DMS 273 (cell line): ENCODE data around the gene GET4.
A peak's percentile ranks its signal among the peaks of the same experiment; 100 is the strongest.
"Not testable (repeated sequence)": the region's sequence is repeated elsewhere in the genome, so short reads cannot be mapped to it uniquely, and the experiment has no call there.

Experiments
- DNase-seq: peaks from one replicate; lab custom pipeline; 2025; ENCODE audit not compliant: unreplicated experiment; lab: John Stamatoyannopoulos, UW

GET4 gene

DNA sequence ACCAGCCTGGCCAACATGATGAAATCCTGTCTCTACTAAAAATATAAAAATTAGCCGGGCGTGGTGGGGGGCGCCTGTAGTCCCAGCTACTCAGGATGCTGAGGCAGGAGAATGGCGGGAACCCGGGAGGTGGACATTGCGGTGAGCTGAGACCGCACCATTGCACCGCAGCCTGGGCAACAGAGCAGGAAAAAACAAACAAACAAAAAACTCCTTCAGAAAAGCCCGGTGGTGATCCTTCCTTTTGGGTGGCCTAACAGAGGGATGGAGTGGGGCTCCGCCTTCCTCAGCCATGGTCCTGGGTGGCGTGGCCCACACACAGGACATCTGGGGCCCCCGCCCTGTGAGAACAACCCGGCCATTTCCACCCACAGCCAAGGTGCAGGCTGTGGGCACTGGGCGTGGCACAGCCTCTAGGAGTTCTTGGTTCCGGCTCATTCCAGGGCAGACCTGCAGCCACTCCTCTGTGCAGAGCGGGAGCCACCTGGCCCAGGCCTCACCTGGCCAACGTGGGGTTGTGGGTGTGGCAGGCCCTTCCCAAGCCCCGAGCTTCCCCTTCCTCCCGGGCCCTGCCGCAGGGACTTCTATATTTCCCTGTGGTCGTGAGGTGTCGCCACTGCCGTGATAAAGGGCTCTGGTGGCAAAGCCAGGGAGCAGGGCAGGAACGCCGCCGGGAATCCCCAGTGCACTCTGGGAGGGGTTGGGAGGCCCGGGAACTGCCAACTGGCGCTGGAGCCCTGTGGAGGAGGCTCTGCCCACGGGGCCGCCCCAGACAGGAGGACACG is 37.6 kb downstream of the GET4 start:
- DNase-seq = peak; percentile 62

- DNase-seq = no peak
Observed at GRCh38 chr7:914521-915194, 38.3 kb downstream of the GET4 start.

- peak; percentile 55 for DNase-seq
Observed at GRCh38 chr7:915291-916218, 39.2 kb downstream of the GET4 start.

DNA sequence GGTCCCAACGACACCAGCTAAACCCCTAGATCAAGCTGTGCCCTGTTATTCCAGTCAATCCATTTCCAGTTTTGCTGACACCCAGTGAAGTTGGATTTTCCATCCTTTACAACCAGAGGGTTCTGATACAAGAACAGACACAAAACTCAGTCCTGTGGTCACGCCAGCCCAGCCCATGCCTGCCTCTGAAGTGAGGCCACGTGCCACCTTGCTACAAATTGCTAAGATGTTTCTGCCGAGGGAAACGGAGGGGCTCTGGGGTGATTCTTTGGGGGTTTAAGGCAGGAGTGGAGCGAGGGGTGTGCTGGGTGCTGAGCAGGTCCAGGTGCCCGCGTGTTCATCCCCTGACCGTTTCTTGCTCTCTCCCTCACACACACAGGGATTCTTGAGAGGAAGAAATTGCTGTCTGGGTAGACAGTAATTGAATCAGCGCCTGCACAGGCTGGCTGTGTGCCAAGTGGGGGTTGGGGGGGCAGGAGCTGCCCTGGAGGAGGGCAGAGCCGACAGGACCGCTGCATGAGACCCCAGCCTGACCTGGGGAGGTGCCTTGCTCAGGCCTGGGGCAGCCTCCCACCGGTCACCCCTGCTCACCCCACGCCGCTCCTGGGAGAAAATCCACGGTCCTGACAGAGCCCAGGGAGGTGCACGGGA is 40.1 kb downstream of the GET4 start:
- DNase-seq = peak; percentile 64

DNA sequence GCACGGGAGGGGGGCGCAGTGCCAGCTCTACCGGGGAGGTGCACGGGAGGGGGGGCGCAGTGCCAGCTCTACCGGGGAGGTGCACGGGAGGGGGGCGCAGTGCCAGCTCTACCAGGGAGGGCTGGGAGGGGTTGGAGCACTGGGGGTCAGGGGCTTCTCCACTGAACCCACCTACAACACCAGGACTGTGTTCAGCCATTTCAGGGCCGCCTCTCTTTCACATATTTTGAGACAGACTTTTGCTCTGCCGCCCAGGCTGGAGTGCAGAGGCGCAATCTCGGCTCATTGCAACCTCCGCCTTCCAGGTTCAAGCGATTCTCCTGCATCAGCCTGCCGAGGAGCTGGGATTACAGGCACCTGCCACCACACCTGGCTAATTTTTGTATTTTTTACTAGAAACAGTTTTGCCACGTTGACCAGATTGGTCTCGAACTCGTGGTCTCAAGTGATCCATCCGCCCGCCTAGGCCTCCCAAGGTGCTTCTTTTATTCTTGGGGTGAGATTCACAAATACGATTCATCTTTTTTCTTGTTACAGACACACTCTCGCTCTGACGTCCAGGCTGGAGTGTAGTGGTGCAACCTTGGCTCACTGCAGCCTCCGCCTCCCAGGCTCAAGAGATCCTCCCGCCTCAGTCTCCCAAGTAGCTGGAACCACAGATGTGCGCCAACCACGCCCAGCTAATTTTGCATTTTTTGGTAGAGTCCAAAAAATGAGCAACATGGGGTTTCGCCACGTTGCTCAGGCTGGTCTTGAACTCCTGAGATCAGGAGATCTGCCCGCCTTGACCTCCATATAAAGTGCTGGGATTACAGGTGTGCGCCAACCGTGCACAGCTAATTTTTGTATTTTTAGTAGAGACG is 41.1 kb downstream of the GET4 start:
- DNase-seq = no peak

- DNase-seq = no peak
Observed at GRCh38 chr7:918118-918425, 41.7 kb downstream of the GET4 start.

DNA sequence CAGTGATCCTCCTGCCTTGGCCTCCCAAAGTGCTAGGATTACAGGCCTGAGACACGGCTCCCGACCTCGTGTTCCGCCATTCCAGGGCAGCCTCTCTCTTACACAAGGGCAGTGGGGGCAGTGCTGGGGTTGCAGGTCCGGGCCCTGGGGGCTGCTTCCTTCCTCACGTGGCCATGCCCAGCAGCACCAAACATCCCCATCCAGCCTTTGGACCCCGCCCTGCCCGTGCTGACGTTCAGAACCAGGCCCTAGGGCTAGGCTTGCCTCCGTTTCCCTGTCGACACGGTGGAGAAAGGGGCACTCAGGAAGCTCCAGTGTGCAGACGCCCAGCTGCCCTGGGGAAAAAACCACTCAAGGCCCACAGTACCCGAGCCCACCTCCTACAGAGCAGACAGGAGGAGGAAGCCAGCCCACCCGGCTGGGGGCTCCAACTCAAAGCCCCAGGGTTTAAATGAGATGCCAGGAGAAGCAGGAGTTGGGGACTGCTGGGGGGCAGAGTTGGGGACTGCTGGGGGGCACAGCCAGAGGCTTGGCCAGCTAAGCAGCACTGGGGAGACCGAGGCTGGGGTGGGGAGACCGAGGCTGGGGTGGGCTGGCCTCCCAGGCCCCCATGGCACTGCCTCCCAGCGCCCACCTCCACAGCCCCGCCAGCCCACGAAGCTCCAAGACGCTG is 42.2 kb downstream of the GET4 start:
- no peak for DNase-seq

- no peak for DNase-seq
Observed at GRCh38 chr7:919114-919442, 42.7 kb downstream of the GET4 start.

- DNase-seq = no peak
Observed at GRCh38 chr7:919924-920341, 43.6 kb downstream of the GET4 start.

DNA sequence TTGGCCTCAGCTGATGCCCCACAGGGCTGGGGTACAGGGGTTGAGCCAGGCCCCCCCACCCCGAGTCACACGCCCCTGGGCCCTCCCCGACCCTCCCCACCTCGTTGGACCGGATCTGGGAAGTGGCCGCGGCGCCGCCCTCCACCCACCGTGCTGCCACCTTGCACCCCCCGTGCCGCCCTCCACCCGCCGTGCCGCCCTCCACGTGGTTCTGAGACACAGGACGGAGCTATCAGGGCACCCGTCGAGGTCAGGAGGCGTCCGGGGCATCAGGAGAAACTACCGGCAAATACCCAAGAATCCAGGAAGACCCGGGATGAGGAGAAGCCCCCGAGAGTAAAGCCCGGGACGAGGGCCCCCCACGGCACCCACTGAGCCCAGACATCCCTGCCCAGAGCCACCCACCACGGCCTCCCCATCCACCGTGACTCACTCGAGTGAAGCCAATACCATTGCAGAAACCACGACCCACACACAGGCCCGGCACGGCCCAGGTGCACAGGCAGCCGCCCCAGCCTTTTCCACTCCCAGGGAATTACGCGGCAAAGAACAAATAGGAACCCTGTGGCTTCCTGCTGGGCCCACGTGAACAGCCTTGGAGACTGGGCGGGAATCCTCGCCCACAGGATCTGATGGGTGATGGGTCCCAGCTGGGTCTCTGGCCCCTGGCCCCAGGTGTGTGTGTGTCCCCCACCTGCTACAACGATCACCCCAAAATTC is 44.2 kb downstream of the GET4 start:
- DNase-seq = no peak

- no peak for DNase-seq
Observed at GRCh38 chr7:921071-921461, 44.7 kb downstream of the GET4 start.

- no peak for DNase-seq
Observed at GRCh38 chr7:921581-922333, 45.4 kb downstream of the GET4 start.

- DNase-seq = no peak
Observed at GRCh38 chr7:922334-923107, 46.2 kb downstream of the GET4 start.

GRCh38 chr7:923108-924041 is 47.0 kb downstream of the GET4 start:
- DNase-seq = no peak

DNA sequence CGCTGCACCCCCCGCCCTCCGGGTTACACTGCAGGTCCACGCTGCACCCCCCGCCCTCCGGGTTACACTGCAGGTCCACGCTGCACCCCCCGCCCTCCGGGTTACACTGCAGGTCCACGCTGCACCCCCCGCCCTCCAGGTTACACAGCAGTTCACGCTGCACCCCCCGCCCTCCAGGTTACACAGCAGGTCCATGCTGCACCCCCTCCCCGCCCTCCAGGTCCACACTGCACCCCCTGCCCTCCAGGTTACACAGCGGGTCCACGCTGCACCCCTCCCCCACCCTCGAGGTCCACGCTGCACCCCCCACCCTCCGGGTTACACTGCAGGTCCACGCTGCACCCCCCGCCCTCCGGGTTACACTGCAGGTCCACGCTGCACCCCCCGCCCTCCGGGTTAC is 47.7 kb downstream of the GET4 start:
- DNase-seq = not testable (repeated sequence)

DNA sequence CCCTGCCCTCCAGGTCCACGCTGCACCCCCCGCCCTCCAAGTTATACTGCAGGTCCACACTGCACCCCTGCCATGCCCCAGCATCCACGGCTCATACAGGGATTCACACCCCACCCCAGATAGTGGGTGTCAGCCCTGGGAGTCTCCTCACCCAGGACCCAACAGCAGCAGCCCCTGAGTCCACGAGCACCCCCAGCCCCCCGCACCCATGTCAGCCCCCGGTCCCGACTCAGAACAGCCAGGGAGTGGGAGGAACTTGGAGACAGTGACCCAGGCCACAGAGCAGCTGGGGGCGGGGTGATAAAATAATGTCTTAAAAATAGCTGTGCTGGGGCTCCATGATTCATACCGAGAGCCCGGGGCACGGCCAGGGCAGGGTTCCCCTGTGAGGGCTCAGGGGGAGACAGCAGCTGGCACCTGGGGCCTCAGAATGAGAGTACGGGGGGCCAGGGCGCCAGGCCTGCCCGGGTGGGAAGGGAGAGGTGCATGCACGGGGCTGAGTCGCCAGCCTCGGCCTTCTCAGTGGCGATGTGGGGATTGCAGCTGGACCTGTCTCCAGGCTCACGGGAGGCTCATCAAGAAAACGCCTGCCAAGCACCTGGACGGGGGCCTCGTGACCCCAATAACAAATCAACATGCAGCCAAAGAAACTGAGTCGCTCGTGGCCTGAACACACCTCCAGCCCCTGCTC is 48.3 kb downstream of the GET4 start:
- DNase-seq = no peak
